ENCODE data around the gene TBC1D14. TPM values are rescaled to one million over a fixed set of nuclear protein-coding genes. Genes with fewer than 3 reads are reported as not detected.

TBC1D14 gene
- total and polyA plus RNA-seq, 9 of the 15 experiments (the other 6 are each of a cell fraction or from before 2014, with no cell fraction given): 2.1 to 59.6 (median 44.8) TPM

DNA sequence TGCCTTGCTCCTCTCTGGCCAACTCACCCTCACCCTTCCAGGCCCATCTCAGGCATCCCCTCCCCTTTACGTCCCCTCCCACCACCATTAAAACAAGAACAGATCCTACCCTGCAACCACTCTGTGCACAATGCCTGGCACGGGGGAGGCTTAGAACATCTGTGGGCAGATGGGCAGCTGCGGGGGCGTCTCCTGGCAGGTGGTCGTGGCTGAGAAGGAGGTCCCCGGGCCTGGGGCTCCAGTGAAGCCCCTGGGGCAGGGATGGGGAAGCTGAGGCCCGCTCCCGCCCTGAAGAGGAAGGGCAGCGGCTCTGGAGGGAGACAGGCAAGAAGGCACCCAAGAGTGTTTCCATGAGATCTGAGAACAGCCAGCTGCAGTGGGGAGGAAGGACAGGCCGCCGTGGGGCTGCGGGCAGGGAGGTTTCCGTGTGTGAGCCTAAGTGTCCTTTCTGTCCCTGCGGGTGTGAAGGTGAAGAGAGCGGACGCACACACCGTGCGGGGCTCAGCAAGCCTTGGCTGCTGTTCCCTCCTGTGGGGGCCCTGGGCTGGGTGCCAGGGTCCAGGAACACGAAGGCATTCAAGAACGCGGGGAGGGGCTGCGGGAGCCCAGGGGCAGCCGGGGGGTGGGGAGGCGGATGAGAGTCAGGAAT is 7.8 kb upstream of the TBC1D14 start (continued):
- TF ChIP-seq, protein P1, sequence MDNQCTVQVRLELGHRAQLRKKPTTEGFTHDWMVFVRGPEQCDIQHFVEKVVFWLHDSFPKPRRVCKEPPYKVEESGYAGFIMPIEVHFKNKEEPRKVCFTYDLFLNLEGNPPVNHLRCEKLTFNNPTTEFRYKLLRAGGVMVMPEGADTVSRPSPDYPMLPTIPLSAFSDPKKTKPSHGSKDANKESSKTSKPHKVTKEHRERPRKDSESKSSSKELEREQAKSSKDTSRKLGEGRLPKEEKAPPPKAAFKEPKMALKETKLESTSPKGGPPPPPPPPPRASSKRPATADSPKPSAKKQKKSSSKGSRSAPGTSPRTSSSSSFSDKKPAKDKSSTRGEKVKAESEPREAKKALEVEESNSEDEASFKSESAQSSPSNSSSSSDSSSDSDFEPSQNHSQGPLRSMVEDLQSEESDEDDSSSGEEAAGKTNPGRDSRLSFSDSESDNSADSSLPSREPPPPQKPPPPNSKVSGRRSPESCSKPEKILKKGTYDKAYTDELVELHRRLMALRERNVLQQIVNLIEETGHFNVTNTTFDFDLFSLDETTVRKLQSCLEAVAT (IDR thresholded peaks at IDR 0.05): no peak
- TF ChIP-seq ZNF184 (CRISPR knock-in tag; IDR thresholded peaks at IDR 0.05) (no peak), KLF1 (tag; IDR thresholded peaks at IDR 0.05) (no peak), ELF1 (tag; IDR thresholded peaks at IDR 0.05) (no peak), ZNF347 (CRISPR knock-in tag; IDR thresholded peaks at IDR 0.05; ENCODE audit: low read depth) (no peak)

DNA sequence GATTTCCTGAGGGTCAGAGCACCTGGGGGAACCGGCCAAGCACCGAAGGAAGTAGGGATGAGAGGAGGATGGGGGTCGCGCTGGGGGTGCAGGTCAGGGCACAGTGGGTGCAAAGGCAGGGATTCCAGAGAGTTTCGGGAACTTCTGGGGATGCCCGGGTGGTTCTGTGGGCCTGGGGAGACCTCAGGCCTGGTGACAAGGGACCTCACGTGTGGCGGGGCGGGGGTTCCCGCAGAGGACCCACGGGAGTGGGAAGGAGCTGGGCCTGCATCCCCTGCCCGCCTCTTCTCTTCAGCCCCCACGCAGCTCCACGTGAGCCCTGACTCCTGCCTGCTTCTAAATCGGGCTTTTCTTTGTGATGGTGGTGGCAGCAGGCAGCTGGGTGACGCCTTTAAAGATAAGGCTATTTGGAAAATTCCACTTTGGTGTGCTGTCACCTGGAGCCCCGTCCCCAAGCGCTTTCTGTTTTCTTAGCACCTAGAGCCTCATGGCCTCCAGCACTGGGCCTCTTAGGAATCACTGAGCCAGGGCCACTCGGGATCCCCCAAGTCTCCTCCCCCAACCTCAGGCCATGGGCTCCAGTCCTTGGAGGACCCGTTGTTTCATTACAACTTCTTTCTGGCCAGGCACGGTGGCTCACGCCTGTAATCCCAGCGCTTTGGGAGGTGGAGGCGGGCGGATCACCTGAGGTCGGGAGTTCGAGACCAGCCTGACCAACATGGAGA is 7.1 kb upstream of the TBC1D14 start:
- Histone ChIP-seq H3K36me3 (ENCODE audit: control insufficient read depth, insufficient read depth, low read length) (no peaks in the 10 kb centered on the region), H3K4me2 (ENCODE audit: insufficient read depth, low read length) (no peak overlapping the region), H3K9ac (ENCODE audit: insufficient read depth in 1 of 2, low read depth in 2 of 2, low read length in 2 of 2) (peak overlapping the region in 1 of 2 experiments; percentile 83; a peak in 2 of 4 replicates), H2AFZ (ENCODE audit: low read depth, low read length) (peak overlapping the region; percentile 3), H3K9me3 (replicated peaks; ENCODE audit: control insufficient read depth, insufficient read depth, low read depth, low read length) (no peaks in the 10 kb centered on the region), H4K20me1 (replicated peaks; ENCODE audit: control insufficient read depth, insufficient read depth, low read length) (no peaks in the 10 kb centered on the region), H3K4me1 (replicated peaks in 1 of 2; ENCODE audit: control insufficient read depth in 2 of 2, insufficient read depth in 2 of 2, low read length in 2 of 2) (peaks cover 11 to 36% of the 10 kb centered on the region in 2 experiments; a peak in 4 of 5 replicates), H3K27me3 (ENCODE audit: control insufficient read depth in 2 of 2, insufficient read depth in 2 of 2, low read length in 2 of 2) (no peaks in the 10 kb centered on the region), H3K9me1 (ENCODE audit: control insufficient read depth, insufficient read depth, low read length) (no peaks in the 10 kb centered on the region), H3K79me2 (ENCODE audit: control insufficient read depth, insufficient read depth, low read length) (no peaks in the 10 kb centered on the region), H3K27ac (ENCODE audit: extremely low read depth, low read depth, low read length) (no peak overlapping the region), H3K4me3 (no peak overlapping the region)
- no peak for TF ChIP-seq ARNT (IDR thresholded peaks at IDR 0.05)
- TF ChIP-seq, protein P2, sequence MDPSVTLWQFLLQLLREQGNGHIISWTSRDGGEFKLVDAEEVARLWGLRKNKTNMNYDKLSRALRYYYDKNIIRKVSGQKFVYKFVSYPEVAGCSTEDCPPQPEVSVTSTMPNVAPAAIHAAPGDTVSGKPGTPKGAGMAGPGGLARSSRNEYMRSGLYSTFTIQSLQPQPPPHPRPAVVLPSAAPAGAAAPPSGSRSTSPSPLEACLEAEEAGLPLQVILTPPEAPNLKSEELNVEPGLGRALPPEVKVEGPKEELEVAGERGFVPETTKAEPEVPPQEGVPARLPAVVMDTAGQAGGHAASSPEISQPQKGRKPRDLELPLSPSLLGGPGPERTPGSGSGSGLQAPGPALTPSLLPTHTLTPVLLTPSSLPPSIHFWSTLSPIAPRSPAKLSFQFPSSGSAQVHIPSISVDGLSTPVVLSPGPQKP (CRISPR knock-in tag; IDR thresholded peaks at IDR 0.05): no peak
- TF ChIP-seq, protein P3, sequence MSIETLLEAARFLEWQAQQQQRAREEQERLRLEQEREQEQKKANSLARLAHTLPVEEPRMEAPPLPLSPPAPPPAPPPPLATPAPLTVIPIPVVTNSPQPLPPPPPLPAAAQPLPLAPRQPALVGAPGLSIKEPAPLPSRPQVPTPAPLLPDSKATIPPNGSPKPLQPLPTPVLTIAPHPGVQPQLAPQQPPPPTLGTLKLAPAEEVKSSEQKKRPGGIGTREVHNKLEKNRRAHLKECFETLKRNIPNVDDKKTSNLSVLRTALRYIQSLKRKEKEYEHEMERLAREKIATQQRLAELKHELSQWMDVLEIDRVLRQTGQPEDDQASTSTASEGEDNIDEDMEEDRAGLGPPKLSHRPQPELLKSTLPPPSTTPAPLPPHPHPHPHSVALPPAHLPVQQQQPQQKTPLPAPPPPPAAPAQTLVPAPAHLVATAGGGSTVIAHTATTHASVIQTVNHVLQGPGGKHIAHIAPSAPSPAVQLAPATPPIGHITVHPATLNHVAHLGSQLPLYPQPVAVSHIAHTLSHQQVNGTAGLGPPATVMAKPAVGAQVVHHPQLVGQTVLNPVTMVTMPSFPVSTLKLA (conservative IDR thresholded peaks at IDR 0.05): no peak
- TF ChIP-seq, protein P4, sequence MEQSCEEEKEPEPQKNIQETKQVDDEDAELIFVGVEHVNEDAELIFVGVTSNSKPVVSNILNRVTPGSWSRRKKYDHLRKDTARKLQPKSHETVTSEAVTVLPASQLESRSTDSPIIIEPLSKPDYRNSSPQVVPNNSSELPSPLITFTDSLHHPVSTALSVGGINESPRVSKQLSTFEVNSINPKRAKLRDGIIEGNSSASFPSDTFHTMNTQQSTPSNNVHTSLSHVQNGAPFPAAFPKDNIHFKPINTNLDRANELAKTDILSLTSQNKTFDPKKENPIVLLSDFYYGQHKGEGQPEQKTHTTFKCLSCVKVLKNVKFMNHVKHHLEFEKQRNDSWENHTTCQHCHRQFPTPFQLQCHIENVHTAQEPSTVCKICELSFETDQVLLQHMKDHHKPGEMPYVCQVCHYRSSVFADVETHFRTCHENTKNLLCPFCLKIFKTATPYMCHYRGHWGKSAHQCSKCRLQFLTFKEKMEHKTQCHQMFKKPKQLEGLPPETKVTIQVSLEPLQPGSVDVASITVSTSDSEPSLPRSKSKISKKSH (CRISPR knock-in tag; IDR thresholded peaks at IDR 0.05): no peak
- TF ChIP-seq SREBF1 (IDR thresholded peaks at IDR 0.05; ENCODE audit: borderline replicate concordance, low read depth, low read length): no peak
- no peak for TF ChIP-seq GATA2 (CRISPR knock-in tag; IDR thresholded peaks at IDR 0.05)
- ATAC-seq (peak; percentile 14; the same call in 1 of the 3 replicates), FAIRE-seq (no peak), DNase-seq (ENCODE audit: extremely low read depth in 1 of 4, low spot score in 3 of 4) (peak in 1 of 4 experiments; percentile 23)
- in situ Hi-C loops (cut with MboI) (loop anchor here (5.0 kb wide), 1 partner anchor 170 kb away; no protein-coding TSS in a partner anchor), intact Hi-C loops (cut with micrococcal nuclease) (no loop called here)
- WGBS (ENCODE audit: insufficient coverage, low coverage, missing lambda C conversion rate): 62% methylated on average over 22 of the region's 27 CpGs
- CTCF ChIA-PET (ENCODE audit: low intra/inter-chr PET ratio): interaction anchor here (0.6 kb wide), 1 partner anchor 254 kb away, joined by 4 read pairs; no protein-coding TSS in a partner anchor
- no TSS peak for BruUV-seq (replicated peaks)
- POLR2A ChIA-PET: no interaction called here

All from K562 (cell line).